ENCODE results near the gene POLR3A. TPM values are rescaled to one million over a fixed set of nuclear protein-coding genes. Genes with fewer than 3 reads are reported as not detected.

POLR3A gene
- total RNA-seq, 4 donors from 2014 or later: 8.3 to 13.5 (median 12.0) TPM

DNA sequence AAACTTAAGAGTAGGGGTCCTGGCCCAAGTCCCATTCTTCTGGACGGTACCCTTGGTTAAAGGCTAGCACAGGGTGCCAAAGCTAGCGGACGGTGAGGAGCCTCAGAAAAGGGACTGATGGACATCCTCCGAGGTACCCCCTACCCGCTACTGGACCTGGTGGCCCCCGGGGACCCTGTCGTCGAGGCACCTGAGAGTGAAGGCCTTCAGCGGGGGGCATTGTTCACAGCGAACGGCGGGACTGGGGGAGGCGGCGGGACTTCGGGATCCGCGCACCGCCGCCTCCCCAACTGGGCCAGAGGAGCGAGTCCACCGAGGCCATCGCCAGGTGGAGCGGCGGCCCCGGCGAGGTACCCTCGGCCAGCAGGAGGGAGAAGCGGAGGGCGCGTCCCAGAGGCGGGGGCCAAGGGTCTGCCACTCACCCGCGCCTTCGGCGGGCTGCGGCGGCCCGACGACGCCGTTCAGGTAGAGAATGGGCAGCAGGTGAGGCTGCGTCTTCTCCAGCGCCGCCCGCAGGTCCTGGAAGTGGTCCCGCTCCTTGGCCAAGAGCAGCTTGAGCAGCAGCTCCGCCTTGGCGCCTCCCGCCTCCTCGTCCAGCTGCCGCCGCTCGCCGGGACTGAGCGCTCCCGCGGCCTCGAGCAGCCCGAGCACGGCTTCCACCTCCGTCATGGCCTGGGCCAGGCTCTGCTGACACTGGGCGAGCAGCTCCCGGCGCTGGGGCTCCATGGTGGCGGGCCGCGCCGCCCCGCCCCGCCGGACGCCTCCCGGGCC lies 103.3 kb downstream of the POLR3A start:
- Histone ChIP-seq H3K27ac (peak overlapping the region; percentile 88 to 93 (median 90)), H3K4me3 (peak overlapping the region; percentile 55 to 93 (median 81)), H3K9me3 (no peaks in the 10 kb centered on the region), H3K27me3 (peaks cover 0 to 7% (median 0%) of the 10 kb centered on the region in 4 donors), H3K4me1 (peaks cover 22 to 59% (median 24%) of the 10 kb centered on the region in 3 donors), H3K36me3 (no peaks in the 10 kb centered on the region)
- DNase-seq: no peak
- 0 to 10% methylated on average over 1 to 2 of the region's 73 CpGs for WGBS, 2 donors
- intact Hi-C loops (cut with DNase I): no loop called here
- TF ChIP-seq, protein P1, sequence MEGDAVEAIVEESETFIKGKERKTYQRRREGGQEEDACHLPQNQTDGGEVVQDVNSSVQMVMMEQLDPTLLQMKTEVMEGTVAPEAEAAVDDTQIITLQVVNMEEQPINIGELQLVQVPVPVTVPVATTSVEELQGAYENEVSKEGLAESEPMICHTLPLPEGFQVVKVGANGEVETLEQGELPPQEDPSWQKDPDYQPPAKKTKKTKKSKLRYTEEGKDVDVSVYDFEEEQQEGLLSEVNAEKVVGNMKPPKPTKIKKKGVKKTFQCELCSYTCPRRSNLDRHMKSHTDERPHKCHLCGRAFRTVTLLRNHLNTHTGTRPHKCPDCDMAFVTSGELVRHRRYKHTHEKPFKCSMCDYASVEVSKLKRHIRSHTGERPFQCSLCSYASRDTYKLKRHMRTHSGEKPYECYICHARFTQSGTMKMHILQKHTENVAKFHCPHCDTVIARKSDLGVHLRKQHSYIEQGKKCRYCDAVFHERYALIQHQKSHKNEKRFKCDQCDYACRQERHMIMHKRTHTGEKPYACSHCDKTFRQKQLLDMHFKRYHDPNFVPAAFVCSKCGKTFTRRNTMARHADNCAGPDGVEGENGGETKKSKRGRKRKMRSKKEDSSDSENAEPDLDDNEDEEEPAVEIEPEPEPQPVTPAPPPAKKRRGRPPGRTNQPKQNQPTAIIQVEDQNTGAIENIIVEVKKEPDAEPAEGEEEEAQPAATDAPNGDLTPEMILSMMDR (IDR thresholded peaks at IDR 0.05): peak in 1 of 6 experiments; percentile 6
- no peak for TF ChIP-seq POLR2A (IDR thresholded peaks at IDR 0.05)

DNA sequence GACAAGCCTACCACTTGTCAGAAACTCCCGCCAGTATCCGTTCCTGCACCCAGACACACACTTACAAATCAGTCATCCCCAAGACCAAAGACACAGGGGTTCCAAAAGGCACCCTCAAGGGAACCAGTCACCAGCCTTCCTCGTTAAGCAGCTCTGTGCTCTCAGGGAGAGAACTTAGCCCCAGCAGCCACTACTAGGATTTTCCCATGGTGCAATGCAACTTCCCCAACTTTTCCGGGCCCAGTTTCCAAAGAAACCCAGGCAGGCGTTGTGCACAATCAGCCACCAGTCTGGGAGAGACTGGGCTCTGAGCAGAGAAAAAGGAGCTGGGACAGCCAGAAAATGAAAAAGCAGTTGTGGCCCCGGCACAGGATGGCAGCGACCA lies 103.9 kb downstream of the POLR3A start:
- Histone ChIP-seq H3K4me3 (peak overlapping the region; percentile 55 to 93 (median 81)), H3K9me3 (no peaks in the 10 kb centered on the region), H3K4me1 (peaks cover 23 to 65% (median 24%) of the 10 kb centered on the region in 3 donors), H3K27me3 (peaks cover 0 to 7% (median 0%) of the 10 kb centered on the region in 4 donors), H3K27ac (peak overlapping the region; percentile 88 to 93 (median 90)), H3K36me3 (no peaks in the 10 kb centered on the region)
- TF ChIP-seq POLR2A (IDR thresholded peaks at IDR 0.05): no peak
- TF ChIP-seq, protein P1 (IDR thresholded peaks at IDR 0.05): no peak
- intact Hi-C loops (cut with DNase I): no loop called here
- WGBS, 2 donors: 7 to 18% methylated on average over 3 to 4 of the region's 7 CpGs
- DNase-seq: no peak

DNA sequence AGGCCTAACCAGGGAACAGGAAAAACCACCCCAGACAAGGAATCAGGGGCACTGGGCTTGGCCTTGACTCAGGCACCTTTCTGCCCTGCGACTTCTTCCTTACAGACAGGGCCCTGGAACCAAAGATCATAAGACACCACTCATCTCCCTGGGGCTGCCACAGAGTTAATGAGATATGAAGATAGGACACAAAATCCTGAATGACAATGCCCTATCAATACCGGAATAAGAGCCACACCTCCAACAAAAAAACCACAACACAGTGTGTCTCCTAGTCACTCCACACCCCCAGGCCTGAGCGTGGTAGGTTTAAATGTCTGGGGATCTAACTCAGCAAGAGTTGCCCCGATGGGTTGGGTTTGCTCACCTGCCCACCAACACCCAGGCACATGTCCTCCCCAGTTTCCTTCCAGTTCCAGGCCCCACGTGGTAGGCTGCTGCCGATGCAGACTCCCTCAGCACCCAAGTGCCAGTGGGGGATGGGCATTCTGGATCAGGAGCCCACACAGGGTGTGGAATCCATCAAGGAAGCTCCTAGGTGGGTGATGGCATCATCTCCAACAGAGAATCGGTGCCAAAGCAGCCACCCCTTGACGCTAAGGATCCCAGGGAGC lies 106.6 kb downstream of the POLR3A start:
- Histone ChIP-seq H3K9me3 (no peaks in the 10 kb centered on the region), H3K4me1 (peaks cover 24 to 79% (median 26%) of the 10 kb centered on the region in 3 donors), H3K36me3 (no peaks in the 10 kb centered on the region), H3K4me3 (no peak overlapping the region), H3K27me3 (peaks cover 0 to 7% (median 0%) of the 10 kb centered on the region in 4 donors), H3K27ac (no peak overlapping the region)
- 63 to 67% methylated on average over 3 to 6 of the region's 8 CpGs for WGBS, 2 donors
- DNase-seq: no peak
- intact Hi-C loops (cut with DNase I): no loop called here
- TF ChIP-seq, protein P1 (IDR thresholded peaks at IDR 0.05): no peak
- TF ChIP-seq POLR2A (IDR thresholded peaks at IDR 0.05): no peak

DNA sequence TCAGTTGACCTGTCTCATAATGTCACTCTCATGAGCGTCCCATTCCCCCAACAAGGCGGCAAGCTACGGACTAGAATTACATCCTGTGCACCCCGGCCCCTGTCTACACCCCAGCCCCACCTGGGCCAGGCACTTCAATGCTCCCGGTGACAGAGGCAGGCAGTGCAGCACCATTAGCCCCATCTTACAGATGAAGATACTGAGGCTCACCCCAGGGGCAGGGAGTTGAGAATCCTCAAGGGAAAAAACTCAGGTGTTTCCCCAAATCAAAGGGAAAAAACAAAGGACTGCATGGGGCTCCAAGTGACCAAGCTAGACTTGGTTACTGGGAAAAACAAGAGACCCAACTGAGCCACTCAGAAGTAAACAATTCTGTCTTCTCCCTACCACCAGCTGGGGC lies 107.3 kb downstream of the POLR3A start:
- H3K9me3 ChIP-seq: no peaks in the 10 kb centered on the region
- H3K27ac ChIP-seq: no peak overlapping the region
- no peak for DNase-seq
- intact Hi-C loops (cut with DNase I): no loop called here
- 94 to 100% methylated on average over 1 to 4 of the region's 5 CpGs for WGBS, 2 donors
- H3K4me3 ChIP-seq: no peak overlapping the region
- TF ChIP-seq, protein P1 (IDR thresholded peaks at IDR 0.05): no peak
- TF ChIP-seq POLR2A (IDR thresholded peaks at IDR 0.05): no peak
- peaks cover 0 to 4% (median 0%) of the 10 kb centered on the region in 4 donors for H3K27me3 ChIP-seq
- peaks cover 20 to 73% (median 20%) of the 10 kb centered on the region in 3 donors for H3K4me1 ChIP-seq
- H3K36me3 ChIP-seq: no peaks in the 10 kb centered on the region

DNA sequence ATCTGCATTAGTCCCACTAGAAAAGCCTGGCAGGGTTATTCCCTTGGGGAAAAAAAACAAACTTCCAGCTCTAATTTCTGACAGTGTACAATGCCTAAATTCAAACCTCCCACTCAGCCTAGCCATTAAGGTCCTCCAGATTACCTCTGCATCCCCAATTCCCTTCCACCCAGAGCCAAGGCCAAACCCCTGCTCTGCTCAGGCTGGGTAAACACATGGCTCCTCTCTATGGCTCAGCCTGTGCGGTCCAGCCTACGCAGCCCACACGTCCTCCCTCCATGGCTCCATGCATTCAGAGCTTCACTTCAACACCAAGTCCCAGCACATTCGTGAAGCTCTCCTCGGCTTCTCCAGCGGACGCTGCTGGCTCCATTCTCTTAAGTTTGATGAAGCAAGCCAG lies 107.9 kb downstream of the POLR3A start:
- DNase-seq: no peak
- TF ChIP-seq POLR2A (IDR thresholded peaks at IDR 0.05): no peak
- TF ChIP-seq, protein P1 (IDR thresholded peaks at IDR 0.05): no peak
- intact Hi-C loops (cut with DNase I): no loop called here
- no peaks in the 10 kb centered on the region for H3K9me3 ChIP-seq
- H3K27me3 ChIP-seq: no peaks in the 10 kb centered on the region
- 81 to 87% methylated on average over 6 to 7 of the region's 7 CpGs for WGBS, 2 donors
- no peak overlapping the region for H3K4me3 ChIP-seq
- peaks cover 18 to 71% (median 20%) of the 10 kb centered on the region in 3 donors for H3K4me1 ChIP-seq
- H3K36me3 ChIP-seq: no peaks in the 10 kb centered on the region
- no peak overlapping the region for H3K27ac ChIP-seq

All from esophagus squamous epithelium (tissue), 5 donors.